ENCODE results near the gene RNF183.
"Not testable (repeated sequence)": the region's sequence is repeated elsewhere in the genome, so short reads cannot be mapped to it uniquely, and the experiment has no call there.

RNF183 gene

GRCh38 chr9:113315231-113315630 is 12.1 kb upstream of the RNF183 start:
- DNase-seq: no peak

- no peak for DNase-seq
Observed at GRCh38 chr9:113313261-113313660, 10.1 kb upstream of the RNF183 start.

- DNase-seq: no peak
Observed at GRCh38 chr9:113311961-113312360, 8.8 kb upstream of the RNF183 start.

- DNase-seq: no peak
Observed at GRCh38 chr9:113310538-113310937, 7.4 kb upstream of the RNF183 start.

- no peak for DNase-seq
Observed at GRCh38 chr9:113309204-113309813, 6.1 kb upstream of the RNF183 start.

- no peak for DNase-seq
Observed at GRCh38 chr9:113307396-113307975, 4.3 kb upstream of the RNF183 start.

GRCh38 chr9:113306566-113306965 is 3.4 kb upstream of the RNF183 start:
- DNase-seq: no peak

- no peak for DNase-seq
Observed at GRCh38 chr9:113301548-113301947, 1.6 kb downstream of the RNF183 start.

- DNase-seq: peak; percentile 50
Observed at GRCh38 chr9:113299800-113300292, 3.3 kb downstream of the RNF183 start.

- DNase-seq: no peak
Observed at GRCh38 chr9:113298924-113299770, 4.0 kb downstream of the RNF183 start.

- DNase-seq: no peak
Observed at GRCh38 chr9:113298311-113298710, 4.9 kb downstream of the RNF183 start.

GRCh38 chr9:113296796-113297558 is 6.2 kb downstream of the RNF183 start:
- DNase-seq: no peak

GRCh38 chr9:113296247-113296646 is 6.9 kb downstream of the RNF183 start:
- DNase-seq: not testable (repeated sequence)

- no peak for DNase-seq
Observed at GRCh38 chr9:113293285-113293878, 9.8 kb downstream of the RNF183 start.

- no peak for DNase-seq
Observed at GRCh38 chr9:113290052-113290607, 13.0 kb downstream of the RNF183 start.

GRCh38 chr9:113289091-113289490 is 14.1 kb downstream of the RNF183 start:
- no peak for DNase-seq

GRCh38 chr9:113281356-113281755 is 21.8 kb downstream of the RNF183 start:
- DNase-seq: no peak

- no peak for DNase-seq
Observed at GRCh38 chr9:113278840-113279239, 24.3 kb downstream of the RNF183 start.

- DNase-seq: peak; percentile 96
Observed at GRCh38 chr9:113275157-113276131, 27.7 kb downstream of the RNF183 start, which contains the start of the genes CDC26 and PRPF4. TSS of gene CDC26 (minus strand) at chr9:113275572. CDS start at chr9:113272507, 3,065 bp downstream. TSS of gene PRPF4 (plus strand) at chr9:113275658. CDS start at chr9:113275744, 86 bp downstream.

GRCh38 chr9:113274474-113275156 is 28.6 kb downstream of the RNF183 start:
- DNase-seq: peak; percentile 11
